OCI-LY7 (cell line): ENCODE measurements around the gene MYO18B. TPM values are rescaled to one million over a fixed set of nuclear protein-coding genes. Genes with fewer than 3 reads are reported as not detected.

ENCODE experiments used
- BruUV-seq: library from RNA; stranded (reverse); fragments of 400-500 nt; replicated peaks from 2 replicates; lab custom pipeline; 2021; lab: Mats Ljungman, UMichigan
- CTCF ChIA-PET: fragments of 300-600 bp; sonication (Branson Sonifier 250); formaldehyde crosslinking; loops from one replicate; lab custom pipeline; 2022; ENCODE audit warnings: antibody characterized with exemption; ENCODE audit not compliant: unreplicated experiment; lab: Charles Lee
- POLR2A ChIA-PET: fragments of 300-600 bp; sonication (Branson Sonifier 250); formaldehyde crosslinking; loops from one replicate; lab custom pipeline; 2022; ENCODE audit warnings: antibody characterized with exemption; lab: Charles Lee
- DNase-seq: peaks from one replicate; pipeline ENCODE4 v3.0.0-alpha.2; 2015; ENCODE audit warnings: low spot score
- H2AFZ ChIP-seq: fragments of 200-600 bp; sonication (generic), shearing (Covaris generic); 2 replicates; pipeline ENCODE4 v1.6.1; 2014; ENCODE audit warnings: mild to moderate bottlenecking, antibody characterized with exemption, low read length, moderate library complexity
- H3K27ac ChIP-seq: fragments of 200-600 bp; sonication (generic); 2 replicates; pipeline ENCODE4 v1.5.1; 2014; ENCODE audit warnings: mixed run types, low read depth, mild to moderate bottlenecking, moderate library complexity, low read length, inconsistent platforms; ENCODE audit not compliant: poor library complexity, severe bottlenecking
- H3K36me3 ChIP-seq: fragments of 200-600 bp; sonication (generic); 2 replicates; pipeline ENCODE4 v1.6.1; 2014; ENCODE audit warnings: mild to moderate bottlenecking, antibody characterized with exemption, low read length, moderate library complexity, mixed read lengths; ENCODE audit not compliant: insufficient read depth
- H3K4me1 ChIP-seq: fragments of 200-600 bp; sonication (generic); 2 replicates; pipeline ENCODE4 v1.5.1; 2014; ENCODE audit warnings: mild to moderate bottlenecking, low read length; ENCODE audit not compliant: insufficient read depth, poor library complexity, severe bottlenecking
- H3K4me2 ChIP-seq: fragments of 200-600 bp; sonication (generic); 2 replicates; pipeline ENCODE4 v1.6.1; 2014; ENCODE audit warnings: mild to moderate bottlenecking, low read length
- H3K4me3 ChIP-seq: fragments of 200-600 bp; sonication (generic); 2 replicates; pipeline ENCODE4 v1.5.1; 2014; ENCODE audit warnings: mild to moderate bottlenecking, low read depth, low read length; ENCODE audit not compliant: poor library complexity, severe bottlenecking
- H3K79me2 ChIP-seq: fragments of 200-600 bp; sonication (generic); 2 replicates; pipeline ENCODE4 v1.6.1; 2016; ENCODE audit warnings: low read depth, mild to moderate bottlenecking, low read length, moderate library complexity, mixed read lengths; ENCODE audit not compliant: insufficient read depth
- H3K9me2 ChIP-seq: fragments of 200-600 bp; sonication (generic); 2 replicates; pipeline ENCODE4 v1.6.1; 2016; ENCODE audit warnings: mild to moderate bottlenecking, low read length, mixed read lengths; ENCODE audit not compliant: insufficient read depth
- H3K9me3 ChIP-seq: fragments of 200-600 bp; sonication (generic); 2 replicates; pipeline ENCODE4 v1.6.1; 2014; ENCODE audit warnings: mild to moderate bottlenecking, mixed run types, low read length, mixed read lengths
- H4K20me1 ChIP-seq: fragments of 200-600 bp; sonication (generic); 2 replicates; pipeline ENCODE4 v1.6.1; 2014; ENCODE audit warnings: mild to moderate bottlenecking, antibody characterized with exemption, low read length, moderate library complexity, mixed read lengths; ENCODE audit not compliant: insufficient read depth
- CTCF ChIP-seq: fragments of 200-600 bp; sonication (generic); conservative IDR thresholded peaks from 2 replicates; pipeline ENCODE4 v1.5.1; 2014; ENCODE audit warnings: mild to moderate bottlenecking, antibody characterized with exemption, low read length, moderate library complexity, mixed read lengths
- EZH2phosphoT487 ChIP-seq: fragments of 200-600 bp; sonication (generic); IDR thresholded peaks from 2 replicates; pipeline ENCODE4 v1.6.1; 2018; ENCODE audit warnings: low read depth, borderline replicate concordance, mild to moderate bottlenecking, mixed run types, antibody characterized with exemption, low read length, moderate library complexity, mixed read lengths
- intact Hi-C: fragments of 100-400 bp; cut with micrococcal nuclease; formaldehyde crosslinking; loops from one replicate; pipeline ENCODE4 v1.10.0; 2022; ENCODE audit not compliant: unreplicated experiment
- total RNA-seq, 2 experiments: library from RNA; depleted of rRNA in 1 of 2; stranded (reverse); fragments of >200 nt in 1 of 2; shearing (Covaris generic) in 1 of 2; gene quantifications; 2 replicates each; pipeline ENCODE4 v1.2.3, GENCODE V29; 2014 to 2022

The MYO18B gene
- total RNA-seq, 2 experiments from 2014 or later, result not detected

GRCh38 chr22:25844601-25845000 lies 102.6 kb downstream of the MYO18B start:
- no peak for TF ChIP-seq CTCF
- no peak for TF ChIP-seq EZH2phosphoT487
- Histone ChIP-seq H3K27ac (no peak overlapping the region), H3K9me3 (no peaks in the 10 kb centered on the region), H3K4me3 (no peak overlapping the region), H3K79me2 (no peaks in the 10 kb centered on the region), H4K20me1 (no peaks in the 10 kb centered on the region), H3K36me3 (no peaks in the 10 kb centered on the region), H3K4me2 (no peak overlapping the region), H2AFZ (no peak overlapping the region), H3K9me2 (no peaks in the 10 kb centered on the region), H3K4me1 (no peaks in the 10 kb centered on the region)
- BruUV-seq, result no TSS peak
- ChIA-PET POLR2A (interaction anchor here (0.8 kb wide), 1 partner anchor 58 kb away, joined by 3 read pairs; no protein-coding TSS in a partner anchor), CTCF (no interaction called here)
- no peak for DNase-seq
- intact Hi-C loops, result no loop called here

- TF ChIP-seq CTCF, result no peak
- no peak for TF ChIP-seq EZH2phosphoT487
- H3K4me2 ChIP-seq, result no peak overlapping the region
- no peaks in the 10 kb centered on the region for H3K4me1 ChIP-seq
- BruUV-seq, result no TSS peak
- no peaks in the 10 kb centered on the region for H3K36me3 ChIP-seq
- POLR2A ChIA-PET, result no interaction called here
- no peak for DNase-seq
- H2AFZ ChIP-seq, result no peak overlapping the region
- H3K27ac ChIP-seq, result no peak overlapping the region
- intact Hi-C loops, result no loop called here
- no peaks in the 10 kb centered on the region for H3K79me2 ChIP-seq
- CTCF ChIA-PET, result interaction anchor here (0.6 kb wide), 1 partner anchor 911 kb away, joined by 3 read pairs; no protein-coding TSS in a partner anchor
- H3K9me3 ChIP-seq, result no peaks in the 10 kb centered on the region
- no peak overlapping the region for H3K4me3 ChIP-seq
- no peaks in the 10 kb centered on the region for H4K20me1 ChIP-seq
- no peaks in the 10 kb centered on the region for H3K9me2 ChIP-seq
Measured at GRCh38 chr22:25845985-25846745, 104.2 kb downstream of the MYO18B start.

GRCh38 chr22:25847451-25847850 lies 105.5 kb downstream of the MYO18B start:
- Histone ChIP-seq H3K27ac (no peak overlapping the region), H3K36me3 (no peaks in the 10 kb centered on the region), H3K4me1 (no peaks in the 10 kb centered on the region), H3K4me2 (no peak overlapping the region), H2AFZ (no peak overlapping the region), H4K20me1 (no peaks in the 10 kb centered on the region), H3K9me3 (no peaks in the 10 kb centered on the region), H3K9me2 (no peaks in the 10 kb centered on the region), H3K79me2 (no peaks in the 10 kb centered on the region), H3K4me3 (no peak overlapping the region)
- no TSS peak for BruUV-seq
- POLR2A ChIA-PET, result interaction anchor here (0.6 kb wide), 1 partner anchor 474 kb away, joined by 3 read pairs; no protein-coding TSS in a partner anchor
- TF ChIP-seq CTCF, result no peak
- TF ChIP-seq EZH2phosphoT487, result no peak
- DNase-seq, result no peak
- CTCF ChIA-PET, result no interaction called here
- intact Hi-C loops, result no loop called here
